Esophagus muscularis mucosa (tissue), 3 donors: ENCODE results near the gene NUP210.

Experiments
- POLR2A ChIP-seq: fragments of 450-650 bp; IDR thresholded peaks from one replicate; pipeline ENCODE4 v1.6.1; 2017; ENCODE audit warnings: antibody characterized with exemption, moderate library complexity, mild to moderate bottlenecking, low read depth
- TF ChIP-seq, protein P1 (sequence below), 3 experiments: fragments of 200-600 bp in 2 of 3; fragments of 450-650 bp in 1 of 3; sonication (generic) in 2 of 3; IDR thresholded peaks; one replicate each; pipeline ENCODE4 v1.5.1; 2017 to 2019; ENCODE audit warnings: antibody characterized with exemption in 3 of 3, mild to moderate bottlenecking in 2 of 3, moderate library complexity in 1 of 3

DNA sequence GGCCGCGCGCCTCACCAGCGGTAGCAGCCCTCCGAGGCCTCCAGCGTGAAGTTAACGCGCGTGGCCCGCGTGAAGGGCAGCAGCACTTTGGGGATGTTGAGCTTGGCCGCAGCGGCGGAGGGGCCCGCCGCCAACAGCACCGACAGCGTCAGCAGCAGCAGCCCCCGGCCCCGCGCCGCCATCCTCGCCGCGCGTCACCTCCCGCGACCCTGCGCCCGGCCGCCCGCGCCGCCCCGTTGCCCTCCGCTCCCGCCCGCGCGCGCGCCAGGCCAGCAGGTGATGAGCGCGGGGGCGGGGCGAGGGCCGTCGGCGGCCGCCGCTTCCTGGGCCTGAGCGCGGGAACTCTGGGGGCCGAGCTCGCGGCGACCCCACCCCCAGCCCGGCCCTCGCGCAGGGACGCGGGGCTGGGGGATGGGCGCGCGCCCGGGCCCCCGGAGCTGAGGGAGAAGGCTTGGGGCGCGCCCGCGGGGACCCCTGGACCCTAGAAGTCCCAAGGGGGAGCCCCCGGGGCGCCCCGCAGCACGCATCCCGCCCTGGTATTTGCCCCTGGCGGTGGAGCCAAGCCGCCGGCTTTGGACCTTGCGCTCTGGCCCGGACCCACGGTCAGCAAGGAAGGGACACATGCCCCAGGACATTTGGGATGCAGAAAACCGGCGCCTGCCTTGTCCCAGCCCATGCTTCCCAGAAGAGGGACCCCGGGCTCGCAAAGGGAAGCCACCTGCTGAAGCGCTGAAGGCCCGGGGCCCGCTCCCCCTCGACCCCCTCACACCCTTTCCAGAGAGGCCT lies at the start of gene NUP210:
- TF ChIP-seq, protein P1, sequence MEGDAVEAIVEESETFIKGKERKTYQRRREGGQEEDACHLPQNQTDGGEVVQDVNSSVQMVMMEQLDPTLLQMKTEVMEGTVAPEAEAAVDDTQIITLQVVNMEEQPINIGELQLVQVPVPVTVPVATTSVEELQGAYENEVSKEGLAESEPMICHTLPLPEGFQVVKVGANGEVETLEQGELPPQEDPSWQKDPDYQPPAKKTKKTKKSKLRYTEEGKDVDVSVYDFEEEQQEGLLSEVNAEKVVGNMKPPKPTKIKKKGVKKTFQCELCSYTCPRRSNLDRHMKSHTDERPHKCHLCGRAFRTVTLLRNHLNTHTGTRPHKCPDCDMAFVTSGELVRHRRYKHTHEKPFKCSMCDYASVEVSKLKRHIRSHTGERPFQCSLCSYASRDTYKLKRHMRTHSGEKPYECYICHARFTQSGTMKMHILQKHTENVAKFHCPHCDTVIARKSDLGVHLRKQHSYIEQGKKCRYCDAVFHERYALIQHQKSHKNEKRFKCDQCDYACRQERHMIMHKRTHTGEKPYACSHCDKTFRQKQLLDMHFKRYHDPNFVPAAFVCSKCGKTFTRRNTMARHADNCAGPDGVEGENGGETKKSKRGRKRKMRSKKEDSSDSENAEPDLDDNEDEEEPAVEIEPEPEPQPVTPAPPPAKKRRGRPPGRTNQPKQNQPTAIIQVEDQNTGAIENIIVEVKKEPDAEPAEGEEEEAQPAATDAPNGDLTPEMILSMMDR (IDR thresholded peaks at IDR 0.05) = no peak
- no peak for TF ChIP-seq POLR2A
